Stimulated activated CD4-positive, alpha-beta T cell treated with anti-CD3 and anti-CD28 coated beads, Interleukin-12 subunit alpha, Interleukin-12 subunit beta, amount 100 ng/mL, for 24 hours (primary cell): ENCODE measurements around the gene TMEM63C.
A peak's percentile ranks its signal among the peaks of the same experiment; 100 is the strongest.

Experiments used
- DNase-seq, 2 experiments: peaks; one replicate each; pipeline ENCODE4 v3.0.0-alpha.2; 2020; ENCODE audit warnings: low read depth in 2 of 2

The TMEM63C gene, protein sequence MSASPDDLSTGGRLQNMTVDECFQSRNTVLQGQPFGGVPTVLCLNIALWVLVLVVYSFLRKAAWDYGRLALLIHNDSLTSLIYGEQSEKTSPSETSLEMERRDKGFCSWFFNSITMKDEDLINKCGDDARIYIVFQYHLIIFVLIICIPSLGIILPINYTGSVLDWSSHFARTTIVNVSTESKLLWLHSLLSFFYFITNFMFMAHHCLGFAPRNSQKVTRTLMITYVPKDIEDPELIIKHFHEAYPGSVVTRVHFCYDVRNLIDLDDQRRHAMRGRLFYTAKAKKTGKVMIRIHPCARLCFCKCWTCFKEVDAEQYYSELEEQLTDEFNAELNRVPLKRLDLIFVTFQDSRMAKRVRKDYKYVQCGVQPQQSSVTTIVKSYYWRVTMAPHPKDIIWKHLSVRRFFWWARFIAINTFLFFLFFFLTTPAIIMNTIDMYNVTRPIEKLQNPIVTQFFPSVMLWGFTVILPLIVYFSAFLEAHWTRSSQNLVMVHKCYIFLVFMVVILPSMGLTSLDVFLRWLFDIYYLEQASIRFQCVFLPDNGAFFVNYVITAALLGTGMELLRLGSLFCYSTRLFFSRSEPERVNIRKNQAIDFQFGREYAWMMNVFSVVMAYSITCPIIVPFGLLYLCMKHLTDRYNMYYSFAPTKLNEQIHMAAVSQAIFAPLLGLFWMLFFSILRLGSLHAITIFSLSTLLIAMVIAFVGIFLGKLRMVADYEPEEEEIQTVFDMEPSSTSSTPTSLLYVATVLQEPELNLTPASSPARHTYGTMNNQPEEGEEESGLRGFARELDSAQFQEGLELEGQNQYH

DNA sequence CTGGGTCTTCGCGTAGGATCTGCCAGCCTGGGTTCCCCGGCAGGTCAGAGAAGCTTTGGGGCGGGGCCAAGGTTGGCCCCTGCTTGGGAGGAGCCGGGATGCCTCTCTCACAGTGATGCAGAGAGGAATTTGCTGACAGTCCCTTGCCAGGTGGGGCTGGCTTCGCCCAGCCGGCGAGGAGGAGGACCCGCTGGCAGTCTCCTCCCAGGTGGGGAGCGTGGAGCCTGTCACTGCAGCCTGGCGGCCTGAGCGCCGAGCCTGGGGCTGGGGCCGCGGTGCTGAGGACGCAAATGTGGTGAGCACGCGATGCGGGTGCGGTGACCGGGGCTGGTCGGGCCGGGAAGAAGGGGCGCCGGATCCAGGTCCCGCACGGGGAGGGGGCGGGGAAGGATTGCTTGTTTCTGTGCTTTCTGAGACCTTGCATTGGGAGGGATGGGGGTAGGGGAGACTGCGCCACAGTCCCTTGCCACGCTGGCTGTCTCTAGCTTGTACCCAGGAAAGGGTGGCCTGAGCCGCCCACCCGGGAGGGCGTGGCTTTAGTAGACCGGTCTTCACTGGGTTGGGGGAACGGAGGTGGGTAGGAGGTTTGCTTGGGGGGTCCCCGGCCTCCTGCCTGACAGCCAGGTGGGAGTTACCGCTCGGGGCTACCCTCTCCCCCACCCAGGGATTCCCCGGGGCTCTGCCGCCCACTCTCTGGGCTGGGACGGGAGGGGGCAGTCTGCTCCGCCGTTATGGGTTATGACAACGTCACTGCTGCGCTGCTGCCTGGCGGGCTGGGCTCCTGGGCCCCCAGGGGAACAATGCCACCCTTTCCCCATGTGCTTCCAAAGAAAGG lies at the start of gene TMEM63C:
TSS of gene TMEM63C (plus strand) at position 196 of the 835 bp plus-strand sequence. CDS start 37,016 bp downstream, outside the sequence.
- DNase-seq: peak; percentile 34 to 53

DNA sequence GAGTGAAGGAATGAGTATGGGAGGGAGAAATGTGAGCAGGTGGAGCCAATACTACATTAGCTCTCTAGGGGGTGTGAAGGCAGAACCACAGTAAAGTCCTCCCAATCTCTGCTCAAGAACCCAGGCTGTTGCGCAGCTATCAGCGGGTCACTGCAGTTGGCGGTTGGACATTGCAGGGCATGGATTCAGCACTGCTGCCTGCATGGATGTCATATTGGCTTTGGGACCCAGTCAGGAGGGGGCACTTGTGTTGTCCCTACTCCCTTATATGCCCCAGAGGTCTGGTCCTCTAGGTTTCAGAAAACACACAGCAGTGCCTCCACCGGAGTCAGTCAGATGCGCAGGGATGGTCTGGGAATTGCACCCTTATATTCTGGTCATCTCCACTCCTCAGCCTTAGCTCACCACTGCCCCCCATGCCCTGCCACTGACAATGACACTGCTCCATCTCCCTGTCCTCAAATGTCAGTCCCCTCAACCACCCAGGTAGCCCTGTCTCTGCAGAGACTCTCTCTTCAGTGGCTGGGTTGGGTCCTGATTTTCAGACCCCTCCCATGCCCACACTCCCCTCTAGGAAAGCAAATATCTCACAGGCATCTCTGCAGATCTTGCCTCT lies 49.6 kb upstream of the TMEM63C start:
- DNase-seq: no peak

DNA sequence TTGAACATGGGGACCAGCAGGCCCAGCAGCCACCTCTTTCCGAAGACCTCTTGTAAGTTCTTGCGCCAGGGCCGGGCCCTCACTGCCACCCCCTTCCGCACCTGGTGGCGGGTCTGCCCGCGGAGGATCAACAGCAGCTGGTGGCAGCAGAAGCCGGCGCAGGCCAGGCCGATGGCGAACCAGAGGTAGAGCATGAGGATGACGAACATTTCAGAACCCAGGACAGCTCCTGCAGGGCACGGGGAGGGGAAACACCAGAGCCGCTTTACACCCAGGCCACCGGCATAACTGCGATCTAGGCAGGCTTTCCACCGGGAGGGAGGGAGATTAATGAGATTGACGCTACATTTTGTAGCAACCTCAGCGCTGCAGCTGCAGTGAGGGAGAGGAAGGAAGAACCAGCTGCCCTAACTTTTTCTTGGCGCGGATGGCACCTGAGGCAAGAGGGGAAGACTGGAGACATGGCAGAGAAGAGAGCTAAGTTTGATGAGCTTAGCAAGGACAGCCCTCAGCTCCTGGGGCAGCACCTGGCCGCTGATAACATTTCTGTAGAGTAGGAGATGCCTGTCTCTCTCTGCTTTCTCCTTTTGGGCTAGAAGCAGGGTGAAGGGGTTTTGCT lies 47.8 kb upstream of the TMEM63C start:
- peak in 1 of 2 experiments; percentile 43 for DNase-seq

DNA sequence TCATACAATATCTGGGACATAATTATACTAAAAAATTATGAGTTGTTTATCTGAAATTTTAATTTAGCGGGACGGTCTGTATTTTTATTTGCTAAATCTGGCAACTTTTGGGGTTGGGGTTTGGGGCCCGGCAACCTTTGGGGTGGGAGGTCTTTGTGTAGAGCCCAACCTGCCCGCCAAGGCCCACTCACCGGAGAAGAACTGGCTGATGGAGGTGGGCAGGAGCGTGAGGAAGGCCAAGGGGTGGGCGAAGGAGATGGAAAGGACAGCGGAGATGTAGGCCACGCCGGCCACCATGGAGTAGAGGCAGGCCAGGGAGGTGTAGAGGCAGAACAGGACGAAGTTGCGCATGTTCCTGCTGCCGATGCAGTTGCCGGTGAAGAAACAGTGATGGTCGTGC lies 42.6 kb upstream of the TMEM63C start:
- DNase-seq: no peak

DNA sequence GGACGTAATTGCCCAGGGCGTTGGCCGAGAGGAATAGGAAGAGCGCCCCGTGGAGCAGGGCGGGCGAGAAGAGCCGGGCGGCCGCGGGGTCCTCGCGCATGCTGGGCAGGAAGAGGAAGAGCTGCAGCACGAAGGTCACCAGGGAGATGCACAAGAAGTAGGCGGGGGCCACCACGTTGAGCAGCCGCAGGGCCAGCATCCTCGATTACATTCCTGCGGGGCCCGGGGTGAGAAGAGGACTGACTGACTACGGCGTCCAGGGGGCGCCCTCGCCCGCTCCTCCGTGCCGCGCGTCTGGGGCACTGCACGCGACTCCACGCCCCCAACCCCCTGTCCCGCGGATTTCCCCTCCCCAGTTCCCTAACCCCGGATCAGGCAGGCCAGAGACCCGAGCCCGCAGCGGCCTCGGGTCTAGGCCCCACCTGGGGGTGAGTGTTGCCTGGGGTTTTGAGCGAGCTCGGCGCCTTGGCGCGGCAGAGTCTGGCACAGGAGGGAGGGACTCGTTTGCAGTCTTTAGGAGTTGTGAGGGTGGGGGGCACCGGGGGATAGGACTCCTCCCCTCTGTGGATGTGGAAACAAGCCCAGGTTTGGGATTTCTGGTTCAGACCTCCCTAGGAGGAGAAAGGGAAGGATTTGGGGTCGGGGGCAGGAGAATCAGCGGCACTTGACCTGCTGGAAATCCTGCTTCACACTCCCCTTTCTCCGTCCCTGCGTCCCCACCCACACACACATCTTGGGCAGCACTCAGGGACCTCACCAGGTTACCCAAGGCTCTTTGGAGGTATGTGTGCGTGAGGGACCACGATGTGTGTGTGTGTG lies 41.8 kb upstream of the TMEM63C start:
- DNase-seq: peak; percentile 23 to 58

DNA sequence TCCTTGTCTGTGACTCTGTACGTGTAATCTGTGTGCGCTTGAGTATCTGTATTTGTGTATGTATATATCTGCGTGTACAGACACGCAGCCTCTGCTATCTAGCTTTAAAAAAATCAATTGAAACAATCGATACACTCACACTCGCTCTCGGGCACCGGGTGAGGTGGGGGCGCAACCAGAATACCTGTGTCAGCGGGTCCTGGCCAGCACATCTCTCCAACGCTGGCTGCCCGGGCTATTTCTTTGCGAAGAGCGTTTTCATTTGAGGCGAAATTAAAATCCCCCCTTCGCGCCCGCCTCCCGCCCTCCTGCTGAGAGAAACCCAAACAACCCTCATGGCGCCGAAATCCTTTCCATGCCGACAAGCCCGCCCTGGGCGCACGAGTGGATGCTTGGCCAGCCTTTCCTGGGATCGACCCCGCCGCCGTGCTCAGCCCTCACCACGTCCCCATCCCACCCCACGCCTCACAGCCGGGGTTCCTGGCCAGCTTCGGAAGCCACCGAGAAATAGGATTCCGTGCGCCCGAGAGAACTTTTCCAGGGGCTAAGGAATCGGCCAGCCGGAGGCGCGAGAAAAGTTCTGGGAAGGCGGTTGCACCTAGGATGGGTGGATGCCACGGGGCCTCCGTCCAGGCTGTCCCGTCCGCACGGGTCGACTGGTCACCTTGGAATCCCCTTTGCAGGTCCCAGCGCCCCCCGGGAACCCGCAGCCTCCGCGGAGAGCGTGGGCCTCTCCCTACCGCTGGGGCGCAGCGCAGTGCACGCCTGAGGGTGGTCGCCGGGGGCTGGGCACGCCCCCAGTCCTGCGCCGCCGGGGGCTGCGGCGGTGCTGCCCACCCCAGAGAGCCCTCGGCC lies 41.0 kb upstream of the TMEM63C start:
- no peak for DNase-seq

DNA sequence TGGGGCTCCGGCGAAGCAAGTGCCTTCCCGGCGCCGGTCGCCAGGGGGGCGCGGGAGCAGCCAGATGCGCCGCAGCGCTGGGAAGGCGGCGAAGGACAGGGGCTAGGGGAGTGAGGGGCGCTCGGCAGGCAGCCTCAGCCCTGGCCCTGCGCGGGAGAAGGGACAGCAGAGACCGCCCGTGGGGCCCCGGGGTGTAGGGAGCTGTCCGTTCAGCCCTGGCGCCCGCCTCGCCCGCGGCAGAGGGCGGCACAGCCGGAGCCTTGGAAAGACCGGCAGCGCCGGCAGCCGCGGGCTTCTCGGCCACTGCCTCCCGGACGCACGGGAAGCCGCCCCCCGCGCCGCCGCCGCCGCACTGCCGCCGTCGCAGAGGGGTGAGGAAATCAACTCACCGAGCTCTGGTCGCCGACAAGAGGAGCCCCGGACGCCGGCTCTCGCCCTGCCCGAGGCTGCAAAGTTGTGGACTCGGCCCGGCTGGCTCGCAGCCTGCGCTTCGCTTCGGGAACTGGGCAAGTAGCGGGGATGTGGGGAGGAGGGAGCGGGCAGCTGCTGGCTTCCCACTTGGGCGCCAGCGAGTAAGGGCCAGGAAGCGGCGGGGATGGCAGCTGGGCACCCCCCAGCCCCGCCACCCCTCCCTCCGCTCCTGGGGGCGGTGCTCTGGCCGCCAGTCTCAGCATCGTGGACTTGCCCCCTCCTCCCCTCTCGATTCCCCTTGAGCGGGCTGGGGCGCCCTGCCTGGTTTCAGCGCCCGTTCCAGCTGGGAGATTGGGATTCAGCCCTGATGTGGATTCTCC lies 40.2 kb upstream of the TMEM63C start, which contains the start of gene ZDHHC22:
TSS of gene ZDHHC22 (minus strand) at position 578 of the 791 bp plus-strand sequence. CDS start 2,053 bp downstream, outside the sequence.
- DNase-seq: no peak

DNA sequence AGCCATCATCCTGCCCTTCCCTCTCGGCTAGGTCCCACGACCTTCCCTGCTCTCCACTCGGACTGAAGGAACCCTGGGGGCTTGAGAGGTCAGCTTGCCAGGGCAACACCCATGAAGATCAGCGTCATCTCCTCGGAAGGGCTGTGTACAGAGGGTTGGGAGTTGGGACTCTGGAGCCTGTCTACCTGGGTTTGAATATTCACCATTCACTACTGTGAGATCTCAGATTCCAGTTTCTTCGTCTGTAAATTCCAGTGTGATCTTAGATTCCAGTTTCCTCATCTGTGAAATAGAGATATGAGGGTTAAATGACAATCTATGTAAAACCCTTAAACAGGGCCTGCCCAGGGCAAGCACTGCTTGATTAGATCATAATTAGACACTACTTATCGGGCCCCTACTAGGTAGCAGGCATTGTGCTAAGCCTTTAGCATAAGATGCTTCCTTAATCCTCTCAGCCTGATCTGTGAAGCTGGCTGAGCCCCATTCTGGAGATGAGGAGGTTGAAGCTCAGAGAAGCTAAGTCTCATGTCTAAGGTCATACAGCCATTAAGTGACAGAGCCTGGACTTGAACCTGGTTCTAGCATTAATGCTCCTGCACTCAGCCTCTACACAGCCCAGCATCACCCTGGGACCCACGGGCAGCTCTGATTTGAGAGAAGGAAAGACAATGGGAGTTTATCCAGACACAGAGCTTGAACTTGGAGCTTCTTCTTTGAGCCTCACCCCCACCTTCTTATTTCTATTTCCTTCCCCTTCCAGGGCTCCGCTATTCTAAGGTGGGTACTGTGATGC lies 39.4 kb upstream of the TMEM63C start:
- no peak for DNase-seq

DNA sequence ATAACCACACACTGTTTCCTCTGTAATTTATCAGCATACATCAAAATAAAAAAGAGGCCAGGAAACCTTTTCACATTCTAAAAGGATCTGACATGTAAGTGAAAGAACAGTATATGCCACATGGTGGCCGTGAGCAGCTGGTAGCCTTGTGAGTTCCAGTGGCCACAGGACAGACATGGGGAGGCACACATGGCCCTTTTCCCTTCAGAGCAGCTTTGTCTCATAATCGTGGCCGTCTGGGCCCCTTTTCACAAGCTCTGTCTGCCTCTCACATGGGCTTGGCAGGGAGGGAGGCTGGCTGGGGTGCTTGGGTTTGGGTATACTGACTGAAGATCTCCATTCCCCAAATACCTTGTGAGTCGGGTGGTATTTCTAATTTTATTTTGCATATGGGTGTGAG lies 38.5 kb upstream of the TMEM63C start:
- no peak for DNase-seq

DNA sequence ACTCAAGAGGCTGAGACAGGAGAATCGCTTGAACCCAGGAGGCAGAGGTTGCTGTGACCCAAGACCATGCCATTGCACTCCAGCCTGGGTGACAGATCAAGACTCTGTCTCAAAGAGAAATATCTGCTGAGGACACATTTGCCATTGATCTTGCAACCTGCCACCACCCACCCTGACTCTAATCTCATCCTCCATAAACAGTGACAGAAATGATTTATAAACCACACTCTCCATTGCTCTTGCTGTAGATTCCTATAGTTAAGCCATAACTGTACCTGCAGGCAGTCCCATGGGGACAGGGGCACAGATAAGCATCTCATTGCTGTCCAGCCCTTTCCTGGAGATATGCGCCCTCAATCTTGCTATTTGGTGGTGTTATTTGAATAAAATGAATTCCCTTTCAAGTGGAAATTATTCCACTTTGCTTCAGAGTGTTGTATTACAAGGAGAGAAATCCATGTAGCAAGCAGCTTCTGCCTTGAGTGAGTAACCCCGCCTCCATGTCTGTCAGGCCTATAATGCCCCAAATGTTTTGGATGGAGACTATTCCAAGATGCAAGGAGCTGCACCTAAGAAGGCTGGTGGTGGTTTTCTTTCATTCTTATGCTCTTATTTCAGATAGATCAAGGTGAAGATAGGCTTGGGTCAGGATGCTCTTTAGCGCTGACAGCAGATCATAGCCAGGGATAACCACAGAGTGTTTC lies 37.0 kb upstream of the TMEM63C start:
- no peak for DNase-seq

DNA sequence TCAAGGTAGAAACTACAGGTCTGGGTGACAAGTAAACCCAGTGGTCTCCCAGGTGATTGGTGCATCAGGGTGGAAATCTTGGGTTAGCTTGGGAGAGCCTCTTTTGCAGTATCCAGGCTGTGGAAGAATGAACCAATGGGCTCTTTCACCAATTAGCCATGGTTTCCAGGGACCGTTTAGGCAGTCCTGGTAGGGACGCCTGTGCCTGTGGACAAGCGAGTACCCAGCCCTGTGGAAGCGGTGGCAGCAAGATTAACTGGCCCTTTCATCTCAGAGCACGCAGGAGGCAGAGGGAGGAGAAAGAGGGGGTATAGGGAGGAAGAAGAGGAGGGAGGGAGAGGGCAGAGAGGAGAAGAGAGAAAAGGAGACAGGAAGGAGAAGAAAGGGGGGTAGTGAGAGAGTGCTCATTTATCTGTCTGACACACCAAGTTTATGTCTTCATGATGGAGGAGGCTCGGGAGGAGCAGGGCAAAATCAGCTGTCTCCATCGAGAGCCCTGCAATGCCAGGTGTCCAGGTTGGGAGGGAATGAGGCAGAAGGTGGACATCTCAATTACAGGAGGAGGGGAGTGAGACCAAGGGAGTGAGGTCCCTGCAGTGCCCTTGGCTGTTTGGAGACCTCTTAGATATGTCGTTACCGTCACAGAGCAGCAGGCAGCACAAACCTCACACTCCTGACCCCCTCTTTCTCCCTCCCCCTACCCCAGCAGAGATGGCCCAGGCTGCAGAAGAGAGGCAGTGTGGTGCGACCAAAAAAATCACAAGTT lies 35.4 kb upstream of the TMEM63C start:
- no peak for DNase-seq

DNA sequence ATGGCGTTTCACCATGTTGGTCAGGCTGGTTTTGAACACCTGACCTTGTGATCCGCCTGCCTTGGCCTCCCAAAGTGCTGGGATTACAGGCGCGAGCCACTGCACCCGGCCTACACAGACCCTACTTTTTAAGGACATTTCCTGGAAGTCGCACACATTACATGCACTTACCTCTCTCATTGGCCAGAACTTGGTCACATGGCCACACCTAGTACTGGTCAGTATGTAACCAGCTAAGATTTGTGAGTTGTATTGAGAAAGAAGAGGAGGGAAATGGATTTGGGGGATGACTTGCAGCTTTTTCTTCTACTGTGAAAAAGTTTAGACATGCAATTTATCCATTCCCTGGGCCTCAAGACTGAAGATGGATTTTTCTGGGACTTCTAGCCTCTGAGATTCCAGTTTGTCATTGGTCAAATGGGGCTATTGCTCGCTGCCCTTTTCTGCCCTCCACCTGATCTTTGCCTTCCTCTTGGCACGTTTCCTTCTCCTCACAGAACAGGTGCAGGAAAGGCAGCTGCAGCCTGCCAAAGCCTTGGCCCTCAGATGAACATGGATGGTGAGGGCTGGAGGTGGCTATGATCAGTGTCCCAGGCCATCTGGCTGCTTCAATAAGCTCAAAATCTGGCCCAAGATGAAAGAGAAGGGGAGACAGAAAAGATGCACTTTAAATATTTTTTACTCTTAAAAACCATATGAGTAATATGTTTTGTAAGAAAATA lies 32.9 kb upstream of the TMEM63C start:
- DNase-seq: no peak

DNA sequence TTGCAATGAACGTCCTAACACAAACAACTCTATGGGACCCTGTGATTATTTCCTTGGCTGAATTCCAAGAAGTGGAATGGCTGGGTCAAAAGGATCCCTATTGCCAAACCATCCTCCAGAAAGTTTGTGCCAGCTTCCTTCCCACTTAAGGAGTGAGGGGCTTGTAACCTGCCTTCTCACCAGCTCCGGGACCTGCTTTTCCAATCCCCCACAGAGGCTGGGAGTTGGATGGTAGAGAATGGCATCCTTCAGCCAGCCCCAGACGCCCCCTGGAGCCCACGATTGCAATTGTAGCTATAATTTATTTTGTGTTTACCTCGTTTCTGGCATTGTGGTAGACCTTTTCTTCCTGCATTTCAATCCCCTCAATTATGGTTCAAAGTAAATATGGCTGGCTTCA lies 30.4 kb upstream of the TMEM63C start:
- no peak for DNase-seq

DNA sequence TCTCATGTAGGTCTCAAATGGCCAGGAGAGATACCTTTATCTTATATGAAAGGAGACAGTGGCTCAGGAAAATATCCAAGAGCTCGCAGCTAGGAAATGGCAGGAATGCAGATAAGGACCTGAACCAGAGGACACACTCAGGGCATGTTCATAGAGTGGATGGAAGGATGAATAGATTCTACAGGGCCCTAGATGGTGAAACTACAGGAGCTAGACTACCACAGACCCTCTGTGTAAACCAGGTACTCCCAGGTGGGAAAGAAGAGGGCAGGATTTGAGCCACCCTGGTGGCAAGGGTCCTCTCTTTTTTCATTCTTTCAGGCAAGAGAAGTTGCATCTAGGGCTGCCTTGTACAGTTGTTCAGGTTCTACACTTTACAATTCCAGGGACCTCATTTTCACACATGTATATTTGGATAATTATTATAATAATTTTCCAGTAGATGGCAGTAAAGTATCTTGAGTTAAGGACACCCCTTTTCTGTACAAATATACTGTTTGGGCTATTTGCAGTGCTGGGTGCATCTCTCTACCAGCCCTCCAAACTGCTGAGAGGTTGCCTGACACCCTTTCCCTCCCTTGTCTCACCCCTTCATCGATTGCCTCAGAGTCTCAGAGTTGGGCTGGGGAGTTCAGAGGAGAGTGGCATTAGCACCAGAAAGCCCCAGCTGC lies 29.5 kb upstream of the TMEM63C start:
- DNase-seq: no peak

DNA sequence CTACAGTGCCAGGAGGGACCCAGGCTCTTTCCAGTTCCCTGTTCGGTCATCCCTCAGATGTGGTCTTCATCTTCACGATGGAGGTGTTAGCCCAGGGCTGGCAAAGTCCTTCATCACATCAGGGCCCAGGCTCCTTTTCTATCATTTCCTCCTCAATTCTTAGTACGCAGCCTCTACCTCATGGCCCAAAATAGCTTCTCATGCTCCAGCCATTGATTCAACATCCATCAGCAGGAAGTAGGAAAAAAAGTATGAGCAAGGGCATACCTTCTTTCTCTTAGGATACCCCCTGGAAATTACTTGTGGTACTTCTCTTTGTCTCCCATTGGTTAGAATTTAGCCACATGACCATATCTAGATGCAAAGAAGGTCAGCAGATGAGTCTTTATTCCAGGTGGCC lies 27.8 kb upstream of the TMEM63C start:
- DNase-seq: no peak
